HG03108 (cell line): ENCODE measurements around the gene ZGLP1.

Experiments
- ATAC-seq: cut with Tn5 transposase; IDR thresholded peaks from one replicate; pipeline ENCODE4 v1.9.1; 2021; ENCODE audit warnings: moderate library complexity; ENCODE audit not compliant: unreplicated experiment

Gene ZGLP1

DNA sequence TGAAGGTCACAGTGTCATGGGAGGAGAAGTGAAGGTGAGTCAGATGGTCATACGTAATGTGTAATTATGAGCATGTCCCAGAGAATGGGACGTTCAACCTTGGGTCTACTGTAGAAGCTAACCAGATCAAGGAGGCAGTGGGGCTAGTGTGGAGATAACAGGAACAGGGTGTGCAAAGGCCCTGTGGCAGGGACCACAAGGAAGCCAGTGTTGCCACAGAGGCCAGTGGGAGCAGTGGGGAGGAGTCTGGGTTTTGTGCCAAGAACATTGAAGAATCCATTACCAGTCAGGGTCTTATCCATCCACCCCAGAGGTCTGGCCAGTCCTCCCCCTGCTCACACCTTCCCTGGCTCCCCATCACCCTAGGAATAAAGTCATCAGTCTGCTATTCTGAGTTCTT, 54.3 kb downstream of the ZGLP1 start:
- ATAC-seq: no peak
